Measurements from ENCODE around the gene BCAP31.

DNA sequence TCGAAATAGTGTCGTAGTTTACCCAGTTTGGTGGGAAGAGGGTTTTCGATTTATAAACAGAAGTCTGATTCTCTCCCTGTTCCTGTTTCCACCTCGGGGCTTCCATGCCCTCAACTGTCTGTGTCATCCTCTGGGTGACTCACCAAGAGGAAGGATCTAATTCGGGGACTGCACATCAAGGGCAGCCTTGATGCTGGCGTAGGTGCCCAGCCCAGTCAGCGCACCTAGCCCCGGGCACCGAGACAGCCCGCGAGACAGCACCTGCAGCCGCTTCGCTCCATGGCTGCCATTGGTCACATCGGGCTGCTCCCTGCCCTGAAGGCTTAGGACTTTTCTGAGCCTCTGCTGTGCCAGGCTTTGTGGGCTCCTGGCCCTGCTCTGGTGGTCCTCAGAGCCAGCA is 8.2 kb upstream of the BCAP31 start:
- TF ChIP-seq, protein P1, sequence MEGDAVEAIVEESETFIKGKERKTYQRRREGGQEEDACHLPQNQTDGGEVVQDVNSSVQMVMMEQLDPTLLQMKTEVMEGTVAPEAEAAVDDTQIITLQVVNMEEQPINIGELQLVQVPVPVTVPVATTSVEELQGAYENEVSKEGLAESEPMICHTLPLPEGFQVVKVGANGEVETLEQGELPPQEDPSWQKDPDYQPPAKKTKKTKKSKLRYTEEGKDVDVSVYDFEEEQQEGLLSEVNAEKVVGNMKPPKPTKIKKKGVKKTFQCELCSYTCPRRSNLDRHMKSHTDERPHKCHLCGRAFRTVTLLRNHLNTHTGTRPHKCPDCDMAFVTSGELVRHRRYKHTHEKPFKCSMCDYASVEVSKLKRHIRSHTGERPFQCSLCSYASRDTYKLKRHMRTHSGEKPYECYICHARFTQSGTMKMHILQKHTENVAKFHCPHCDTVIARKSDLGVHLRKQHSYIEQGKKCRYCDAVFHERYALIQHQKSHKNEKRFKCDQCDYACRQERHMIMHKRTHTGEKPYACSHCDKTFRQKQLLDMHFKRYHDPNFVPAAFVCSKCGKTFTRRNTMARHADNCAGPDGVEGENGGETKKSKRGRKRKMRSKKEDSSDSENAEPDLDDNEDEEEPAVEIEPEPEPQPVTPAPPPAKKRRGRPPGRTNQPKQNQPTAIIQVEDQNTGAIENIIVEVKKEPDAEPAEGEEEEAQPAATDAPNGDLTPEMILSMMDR (IDR thresholded peaks at IDR 0.05) = no peak
- no peak for TF ChIP-seq POLR2A (IDR thresholded peaks at IDR 0.05)
- no peak for TF ChIP-seq EP300 (IDR thresholded peaks at IDR 0.05)

All from tibial nerve (tissue), 4 donors.